GM03348 (cell line): ENCODE data around the gene CDK5R1.
"Not testable (repeated sequence)": the region's sequence is repeated elsewhere in the genome, so short reads cannot be mapped to it uniquely, and the experiment has no call there.

Source experiments
- DNase-seq: peaks from one replicate; pipeline ENCODE4 v3.0.0; 2012; ENCODE audit warnings: low spot score

CDK5R1 gene

DNA sequence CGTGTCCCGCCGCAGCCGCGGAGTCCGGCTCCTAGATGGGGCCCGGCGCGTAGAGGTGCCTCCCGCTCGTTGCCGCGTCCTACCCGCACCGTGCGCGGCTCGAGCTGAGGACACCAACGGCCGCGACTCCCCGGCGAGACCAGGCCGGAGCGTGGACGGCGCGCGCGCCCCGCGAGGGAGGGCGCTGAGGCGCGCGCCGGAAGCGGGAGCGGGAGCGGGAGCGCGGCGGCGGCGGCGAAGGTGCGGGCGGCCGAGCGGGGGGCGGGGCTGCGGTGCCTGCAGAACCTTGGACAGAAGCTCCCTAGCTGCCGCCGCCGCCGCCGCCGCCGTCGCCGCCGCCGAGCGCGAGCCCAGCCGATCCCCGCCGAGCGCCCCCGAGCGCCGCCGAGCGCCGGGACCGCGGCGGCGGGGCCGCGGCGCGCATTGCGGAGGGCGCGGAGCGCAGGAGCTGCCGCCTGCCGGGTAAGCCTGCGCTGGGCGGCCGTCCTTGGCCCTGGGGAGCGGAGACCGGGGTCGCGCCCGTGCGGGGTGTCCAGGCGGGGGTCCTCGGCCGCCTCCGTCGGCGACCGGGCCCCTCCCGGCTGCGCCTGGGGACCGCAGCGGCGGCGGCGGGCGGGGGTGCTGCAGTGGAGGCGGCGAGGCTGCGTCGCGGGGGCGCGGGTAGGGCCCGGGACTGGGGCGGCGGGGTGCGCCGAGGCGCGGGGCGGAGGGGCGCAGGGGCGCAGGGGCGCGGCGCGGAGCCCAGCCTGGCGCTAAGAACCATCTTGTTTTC lies at the start of gene CDK5R1:
CDK5R1 (plus strand) TSS at position 293 of the 772 bp plus-strand sequence. CDS start 628 bp downstream, outside the sequence.
- DNase-seq: peak; percentile 93

DNA sequence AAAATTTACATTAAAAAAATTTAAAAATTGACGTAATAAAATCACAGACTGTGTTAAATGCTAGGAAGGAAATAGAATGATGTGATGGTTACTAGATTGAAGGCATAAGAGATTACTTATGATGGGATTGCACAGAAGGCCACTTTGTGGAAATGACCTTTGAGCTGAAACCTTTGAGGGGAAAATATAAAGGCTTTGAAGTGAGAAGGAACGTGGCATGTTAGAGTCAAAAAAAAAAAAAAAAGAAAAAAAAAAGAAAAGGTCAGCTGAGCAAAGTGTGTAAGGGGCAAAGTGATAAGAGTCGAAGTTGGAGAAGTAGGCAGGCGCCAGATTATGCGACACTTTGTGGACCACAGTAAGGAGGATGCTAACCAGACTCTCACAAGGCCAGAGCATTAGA lies 46.1 kb upstream of the CDK5R1 start:
- DNase-seq: no peak

DNA sequence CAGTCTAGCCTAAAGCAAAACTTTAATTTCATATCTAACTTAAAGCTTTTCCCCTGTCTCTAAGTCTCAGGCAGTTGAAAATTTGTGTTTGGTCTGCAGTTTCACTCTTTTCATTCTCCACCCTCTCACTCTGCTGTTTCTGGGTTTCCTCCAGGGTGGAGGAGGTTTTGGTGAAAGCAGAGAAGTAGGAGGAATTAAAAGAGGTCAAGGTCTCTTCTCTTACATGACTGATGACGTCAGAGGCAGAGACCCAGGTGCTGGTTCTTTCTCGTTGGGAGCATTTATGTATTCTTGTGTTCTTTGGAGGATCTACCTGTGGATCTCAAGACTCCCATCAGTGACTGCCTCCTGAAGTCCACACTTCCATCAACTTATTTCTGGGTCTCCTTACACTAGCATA lies 44.9 kb upstream of the CDK5R1 start:
- DNase-seq: no peak

DNA sequence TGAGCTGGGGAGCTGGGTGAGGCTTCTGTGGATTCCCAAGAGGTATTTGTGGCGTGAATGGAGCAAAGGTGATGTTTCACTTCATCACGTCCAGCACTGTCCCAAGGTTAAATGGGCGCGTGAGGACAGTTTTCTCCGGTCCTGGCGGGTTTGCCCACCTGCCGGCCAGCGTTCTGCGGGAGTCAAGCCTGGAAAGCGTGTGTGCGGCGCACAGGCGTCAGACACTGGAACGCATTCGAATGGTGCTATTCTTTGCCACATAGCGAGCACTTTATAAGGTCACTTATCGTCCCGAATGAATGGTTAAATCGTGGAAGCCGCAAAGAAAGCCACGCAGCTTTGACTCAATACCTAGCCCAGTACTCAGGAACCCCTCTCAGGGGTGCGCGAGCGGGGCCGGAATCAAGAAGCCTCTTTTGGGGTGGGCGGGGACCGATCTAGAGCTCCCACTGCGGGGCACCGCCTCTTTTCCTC lies 42.9 kb upstream of the CDK5R1 start:
- DNase-seq: no peak

DNA sequence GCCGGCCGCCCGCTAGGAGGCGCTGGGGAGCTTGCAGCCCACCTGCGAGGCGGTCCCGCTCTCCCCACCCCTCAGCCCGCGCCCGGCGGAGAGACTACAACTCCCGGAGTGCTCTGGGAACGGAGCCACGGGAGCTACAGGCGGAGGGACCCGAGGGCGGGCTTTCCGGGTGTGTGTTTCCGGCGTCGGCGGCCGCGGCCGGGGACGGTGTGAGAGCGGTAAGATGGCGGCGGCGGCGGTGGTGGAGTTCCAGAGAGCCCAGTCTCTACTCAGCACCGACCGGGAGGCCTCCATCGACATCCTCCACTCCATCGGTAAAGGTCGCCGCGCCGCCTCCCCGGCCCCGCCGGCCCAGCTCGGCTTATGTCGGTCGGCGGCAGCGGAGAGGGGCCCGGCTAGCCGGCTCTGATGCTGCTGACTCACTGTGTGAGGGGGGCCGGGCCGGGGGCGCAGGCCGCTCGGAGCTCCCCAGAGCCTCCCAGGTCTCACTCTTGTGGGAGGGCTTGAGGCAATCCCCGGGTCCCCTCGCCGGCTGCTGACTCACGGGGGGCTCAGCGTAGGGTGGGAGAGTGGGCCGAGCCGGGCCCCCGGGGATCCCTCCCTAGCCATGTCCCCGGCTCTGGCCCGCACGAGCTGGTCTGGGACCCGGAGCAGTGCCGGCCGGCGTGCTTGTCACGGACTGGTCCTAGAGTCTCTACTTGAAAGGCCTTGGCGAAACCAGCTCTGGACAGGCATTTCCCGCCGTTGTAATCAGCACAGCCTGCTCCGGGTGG lies 42.3 kb upstream of the CDK5R1 start, which contains the start of gene PSMD11:
PSMD11 (plus strand) TSS at position 210 of the 773 bp plus-strand sequence; CDS start at position 224, 14 bp downstream.
- peak; percentile 99 for DNase-seq

DNA sequence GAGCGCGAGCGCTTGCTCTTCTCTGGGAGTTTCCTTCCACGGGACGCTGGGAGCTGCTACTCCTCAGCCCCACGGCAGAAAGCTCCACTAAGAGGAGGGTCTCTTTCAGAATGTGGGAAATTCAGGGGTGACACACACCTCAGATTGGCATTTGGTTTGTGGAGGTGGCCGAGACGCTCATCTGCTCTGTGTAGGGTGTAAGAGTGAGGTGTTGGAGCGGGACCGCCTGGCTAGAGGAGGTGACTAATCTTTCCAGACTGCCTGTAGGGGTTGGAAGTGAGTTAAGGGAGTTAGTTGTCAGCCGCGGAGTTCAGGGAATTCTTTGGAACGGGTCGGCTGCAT lies 41.7 kb upstream of the CDK5R1 start:
- peak; percentile 69 for DNase-seq

DNA sequence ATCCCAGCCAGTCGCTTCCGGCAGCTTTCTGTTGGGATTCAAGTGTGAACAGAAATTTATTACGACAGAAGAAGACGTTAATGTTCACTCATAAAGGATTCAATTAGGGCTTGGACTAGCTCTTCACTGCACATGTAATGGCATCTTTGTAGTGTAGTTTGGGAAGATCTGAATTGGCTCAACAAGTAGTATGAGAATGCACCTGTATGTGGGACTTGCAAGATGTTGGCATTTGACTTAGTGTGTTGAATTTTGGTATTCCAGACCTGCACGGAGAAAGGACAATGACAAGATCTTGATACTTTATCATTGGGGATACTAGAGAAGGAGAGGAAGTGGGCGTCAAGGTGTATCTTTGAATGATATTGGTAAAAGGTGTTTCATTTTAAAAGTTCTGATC lies 41.3 kb upstream of the CDK5R1 start:
- no peak for DNase-seq

DNA sequence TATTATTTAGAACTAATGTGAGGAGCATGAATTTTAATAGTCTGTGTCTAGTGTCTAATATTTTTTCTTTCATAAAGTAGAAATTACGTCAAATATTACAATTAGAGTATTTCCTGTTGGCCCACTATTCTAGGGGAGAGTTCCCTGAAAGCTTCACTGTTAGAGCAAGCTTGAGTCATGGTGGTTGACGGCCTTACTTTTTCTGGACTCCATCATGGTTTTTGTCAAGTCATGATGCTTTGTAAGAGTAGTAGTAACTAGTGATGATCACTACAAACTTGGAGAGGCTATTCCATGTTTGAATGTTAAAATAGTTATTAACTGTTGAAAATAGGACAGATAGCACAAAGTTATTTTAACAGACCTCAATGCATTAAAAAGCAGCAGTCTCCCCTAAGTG lies 40.8 kb upstream of the CDK5R1 start:
- no peak for DNase-seq

DNA sequence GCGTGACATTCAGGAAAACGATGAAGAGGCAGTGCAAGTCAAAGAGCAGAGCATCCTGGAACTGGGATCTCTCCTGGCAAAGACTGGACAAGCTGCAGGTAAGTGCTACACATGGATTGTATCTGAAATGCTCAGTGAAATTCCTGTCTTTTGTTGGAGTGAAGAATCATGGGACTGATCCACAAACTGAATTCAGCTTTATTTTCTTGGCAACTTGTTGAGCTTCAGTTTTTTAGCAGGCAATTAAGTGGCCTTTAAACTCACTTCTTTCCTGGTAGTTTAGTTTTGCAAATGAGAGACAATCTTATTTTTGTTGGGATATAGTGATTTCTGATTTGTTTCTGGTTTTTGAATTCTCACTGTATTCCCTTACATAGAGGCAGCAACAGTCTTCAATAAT lies 39.8 kb upstream of the CDK5R1 start:
- DNase-seq: no peak

DNA sequence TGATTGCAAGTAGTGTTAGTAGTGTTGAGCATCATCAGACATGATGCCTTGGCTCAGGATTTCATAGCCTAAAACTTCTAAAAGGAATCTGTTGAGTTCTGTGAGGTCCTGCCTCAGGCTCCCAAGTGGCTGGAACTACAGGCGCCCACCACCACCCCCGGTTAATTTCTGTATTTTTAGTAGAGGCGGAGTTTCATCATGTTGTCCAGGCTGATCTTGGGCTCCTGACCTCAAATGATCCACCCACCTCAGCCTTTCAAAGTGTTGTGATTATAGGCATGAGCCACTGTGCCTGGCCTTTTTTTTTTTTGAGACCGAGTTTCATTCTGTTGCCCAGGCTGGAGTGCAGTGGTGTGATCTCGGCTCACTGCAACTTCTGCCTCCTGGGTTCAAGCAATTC lies 36.8 kb upstream of the CDK5R1 start:
- no peak for DNase-seq

DNA sequence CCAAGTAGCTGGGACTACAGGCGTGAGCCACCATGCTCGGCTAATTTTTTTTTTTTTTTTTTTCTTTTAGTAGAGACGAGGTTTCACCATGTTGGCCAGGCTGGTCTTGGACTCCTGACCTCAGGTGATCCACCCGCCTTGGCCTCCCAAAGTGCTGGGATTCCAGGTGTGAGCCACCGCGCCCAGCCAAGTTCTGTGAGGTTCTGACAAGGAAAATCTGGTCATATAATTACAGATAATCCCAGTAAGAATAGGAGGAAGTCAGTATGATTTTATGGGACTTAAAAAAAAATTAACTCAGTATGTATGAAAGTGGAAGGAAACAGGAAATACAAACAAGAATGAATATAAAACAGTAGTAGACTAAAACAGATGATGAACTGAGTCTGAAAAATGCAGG lies 36.4 kb upstream of the CDK5R1 start:
- not testable (repeated sequence) for DNase-seq

DNA sequence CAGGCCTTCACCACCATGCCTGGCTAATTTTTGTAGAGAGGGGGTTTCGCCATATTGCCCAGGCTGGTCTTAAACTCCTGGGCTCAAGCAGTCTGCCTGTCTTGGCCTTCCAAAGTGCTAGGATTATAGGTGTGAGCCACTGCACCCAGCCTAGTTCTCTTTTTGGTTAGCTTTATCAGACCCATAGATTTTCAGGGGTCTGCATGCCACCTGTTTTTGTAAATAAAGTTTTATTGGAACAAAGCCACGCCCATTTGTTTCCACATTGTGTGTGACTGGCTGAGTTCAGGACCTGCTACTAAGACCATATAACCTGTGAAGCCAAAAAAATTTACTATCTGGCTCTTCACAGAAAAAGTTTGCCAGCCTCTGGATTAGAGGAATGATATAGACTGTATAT lies 34.9 kb upstream of the CDK5R1 start:
- no peak for DNase-seq

DNA sequence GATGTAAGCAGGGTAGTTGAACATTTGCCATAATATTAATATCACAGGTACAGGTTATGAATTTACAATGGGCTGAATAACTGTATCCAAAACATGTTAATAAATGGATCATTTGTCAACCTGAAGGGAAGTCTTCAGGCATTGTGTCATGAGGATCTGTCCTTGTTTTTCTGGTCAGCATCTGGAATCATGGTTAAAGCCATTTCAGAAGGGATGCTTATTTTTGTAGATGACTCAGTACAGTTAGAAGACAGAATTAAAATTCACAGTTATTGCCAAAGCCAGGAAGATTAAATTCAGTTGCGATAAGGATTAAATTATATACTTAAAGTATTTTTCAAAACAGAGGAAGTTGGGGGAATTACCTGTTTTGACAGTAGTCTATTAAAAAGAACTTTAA lies 34.5 kb upstream of the CDK5R1 start:
- DNase-seq: no peak

DNA sequence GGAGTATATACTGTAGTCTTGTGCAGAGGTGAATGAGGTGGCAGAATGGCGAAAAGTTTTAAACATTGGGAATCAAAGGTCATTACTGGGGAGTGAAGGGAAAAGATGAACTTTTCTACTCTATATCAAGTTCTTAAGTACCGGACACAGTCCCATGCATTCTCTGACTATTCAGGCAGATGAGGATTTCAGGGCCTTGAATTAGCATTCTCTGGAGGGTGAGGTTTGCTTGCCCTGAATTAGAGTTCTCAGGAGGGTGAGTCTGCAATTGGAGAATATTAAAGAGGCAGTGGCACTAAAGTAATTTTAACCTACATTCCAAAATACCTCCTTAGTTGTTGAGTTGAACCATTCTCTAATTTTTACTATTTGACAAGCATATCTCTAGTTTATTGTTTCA lies 33.4 kb upstream of the CDK5R1 start:
- DNase-seq: no peak

DNA sequence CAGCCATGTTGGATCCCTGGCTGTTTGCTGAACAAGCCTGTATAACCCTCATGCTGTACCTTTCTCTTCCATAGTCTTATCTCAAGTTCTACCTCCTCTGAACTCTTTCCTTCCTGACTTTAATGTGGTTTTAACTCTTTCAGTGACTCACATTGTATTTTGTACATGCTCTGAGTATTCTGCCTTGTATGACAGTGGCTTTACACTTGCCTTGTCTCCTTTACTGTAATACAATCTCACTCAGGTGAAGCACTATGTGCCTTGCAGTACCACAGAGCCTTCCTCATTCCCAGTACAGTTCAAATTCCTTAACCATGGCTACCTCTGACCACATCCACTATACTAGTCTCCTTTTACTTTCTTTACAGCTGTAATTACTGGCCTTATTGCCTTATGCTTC lies 28.4 kb upstream of the CDK5R1 start:
- no peak for DNase-seq

DNA sequence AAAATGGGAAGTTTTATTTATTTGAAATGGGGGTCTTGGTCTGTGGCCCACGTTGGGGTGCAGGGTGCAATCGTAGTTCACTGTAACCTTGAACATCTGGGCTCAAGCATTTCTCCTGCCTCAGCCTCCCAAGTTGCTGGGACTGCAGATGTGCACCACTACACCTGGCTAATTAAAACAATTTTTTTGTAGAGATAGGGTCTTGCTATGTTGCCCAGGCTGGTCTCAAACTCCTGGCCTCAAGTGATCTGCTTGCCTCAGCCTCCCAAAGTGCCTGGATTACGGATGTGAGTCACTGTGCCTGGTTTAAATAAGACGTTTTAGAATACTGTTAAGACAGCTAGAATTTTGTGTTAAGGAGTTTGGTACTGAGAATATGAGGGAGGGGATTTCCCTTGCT lies 26.7 kb upstream of the CDK5R1 start:
- DNase-seq: no peak

DNA sequence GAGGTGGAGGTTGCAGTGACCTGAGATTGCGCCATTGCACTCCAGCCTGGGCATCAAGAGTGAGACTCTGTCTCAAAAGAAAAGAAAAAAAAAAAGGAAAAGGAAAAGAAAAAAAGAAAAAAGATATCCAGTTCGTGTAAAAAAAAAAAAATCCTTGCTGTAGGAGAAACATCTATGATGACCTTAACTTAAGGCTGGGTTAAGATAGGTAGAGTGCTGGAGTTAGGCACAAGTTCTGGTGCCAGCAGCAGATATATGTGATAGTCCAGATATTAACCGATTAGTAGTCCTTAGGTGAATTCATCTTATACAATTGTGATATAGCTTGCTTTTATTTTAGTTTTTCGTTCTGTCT lies 25.3 kb upstream of the CDK5R1 start:
- no peak for DNase-seq

DNA sequence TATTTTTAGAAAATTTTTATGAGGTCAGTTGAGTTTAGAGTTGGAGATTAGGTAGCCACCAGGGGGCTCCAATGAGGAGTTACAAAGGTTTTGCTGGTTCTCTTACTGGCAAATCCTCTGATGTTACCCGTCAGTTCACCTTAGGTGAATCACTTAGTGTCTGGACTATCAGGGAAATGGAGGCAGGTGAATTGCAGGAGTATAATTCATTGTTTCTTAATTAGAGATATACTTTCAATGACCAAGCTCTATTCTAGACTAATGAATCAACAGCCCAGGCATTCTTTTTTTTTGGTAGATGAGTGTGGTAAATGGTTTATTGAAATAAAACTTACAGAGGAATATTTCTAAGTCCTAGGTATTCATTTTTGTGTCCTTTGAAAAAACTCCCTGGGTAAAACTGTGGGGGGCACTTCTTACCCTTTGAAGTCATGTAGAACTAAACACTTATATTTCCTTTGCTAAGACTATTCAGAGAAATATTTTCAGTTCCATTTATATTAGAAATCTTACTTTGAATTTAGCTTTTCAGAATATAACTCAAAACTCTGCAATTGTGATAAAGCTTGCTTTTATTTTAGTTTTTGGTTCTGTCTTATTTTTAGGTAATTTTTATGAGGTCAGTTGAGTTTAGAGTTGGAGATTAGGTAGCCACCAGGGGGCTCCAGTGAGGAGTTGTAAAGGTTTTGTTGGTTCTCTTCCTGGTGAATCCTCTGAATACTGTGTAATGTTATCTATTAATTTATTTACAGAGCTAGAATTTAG lies 24.8 kb upstream of the CDK5R1 start:
- peak; percentile 51 for DNase-seq

DNA sequence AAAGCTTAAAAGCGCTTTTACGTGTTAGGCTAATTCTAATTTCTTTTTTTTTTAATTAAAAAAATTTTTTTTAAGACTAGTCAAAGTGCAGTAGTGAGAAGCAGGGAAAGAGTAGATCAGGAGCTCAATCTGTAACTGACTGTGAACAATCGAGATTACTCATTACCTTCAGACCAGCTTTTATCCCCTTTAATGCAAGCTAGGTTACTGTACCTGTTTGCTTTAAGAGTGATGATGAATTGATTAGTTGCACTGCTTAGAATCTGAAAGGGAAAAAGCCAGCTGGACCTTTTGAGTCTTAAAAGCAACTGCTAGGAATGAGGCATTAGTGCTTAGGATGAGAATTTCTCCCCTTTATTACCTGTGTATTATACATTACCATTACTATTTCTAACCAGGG lies 23.5 kb upstream of the CDK5R1 start:
- DNase-seq: no peak

DNA sequence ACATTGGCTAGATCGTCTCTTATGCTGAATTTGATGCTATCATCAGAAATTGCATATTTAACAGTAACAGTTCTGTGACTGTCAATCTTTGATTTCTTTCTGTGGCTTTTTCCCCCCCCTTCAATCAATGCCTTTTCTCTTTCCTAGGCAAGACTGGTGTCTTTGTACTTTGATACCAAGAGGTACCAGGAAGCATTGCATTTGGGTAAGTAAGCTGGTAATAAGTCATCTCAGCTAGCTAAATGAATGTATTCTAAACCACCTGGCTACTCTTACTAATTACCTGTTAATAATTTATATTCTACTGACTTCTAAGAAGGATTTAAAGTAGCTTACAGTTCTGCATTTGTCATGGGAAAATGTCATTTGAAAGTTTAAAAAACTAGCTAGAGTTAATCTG lies 22.4 kb upstream of the CDK5R1 start:
- no peak for DNase-seq

DNA sequence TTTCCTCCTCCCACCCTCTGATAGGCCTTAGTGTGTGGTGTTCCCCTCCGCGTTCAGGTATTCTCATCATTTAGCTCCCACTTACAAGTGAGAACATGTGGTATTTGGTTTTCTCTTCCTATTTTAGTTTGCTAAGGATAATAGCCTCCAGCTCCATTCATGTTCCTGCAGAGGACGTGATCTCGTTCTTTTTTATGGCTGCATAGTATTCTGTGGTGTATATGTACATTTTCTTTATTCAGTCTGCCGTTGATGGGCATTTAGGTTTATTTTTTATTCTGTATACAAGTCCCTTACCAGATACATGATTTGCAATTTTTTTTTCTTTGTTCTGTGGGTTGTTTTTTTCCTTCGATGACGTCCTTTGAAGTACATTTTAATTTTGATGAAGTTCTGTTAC lies 18.8 kb upstream of the CDK5R1 start:
- DNase-seq: no peak

DNA sequence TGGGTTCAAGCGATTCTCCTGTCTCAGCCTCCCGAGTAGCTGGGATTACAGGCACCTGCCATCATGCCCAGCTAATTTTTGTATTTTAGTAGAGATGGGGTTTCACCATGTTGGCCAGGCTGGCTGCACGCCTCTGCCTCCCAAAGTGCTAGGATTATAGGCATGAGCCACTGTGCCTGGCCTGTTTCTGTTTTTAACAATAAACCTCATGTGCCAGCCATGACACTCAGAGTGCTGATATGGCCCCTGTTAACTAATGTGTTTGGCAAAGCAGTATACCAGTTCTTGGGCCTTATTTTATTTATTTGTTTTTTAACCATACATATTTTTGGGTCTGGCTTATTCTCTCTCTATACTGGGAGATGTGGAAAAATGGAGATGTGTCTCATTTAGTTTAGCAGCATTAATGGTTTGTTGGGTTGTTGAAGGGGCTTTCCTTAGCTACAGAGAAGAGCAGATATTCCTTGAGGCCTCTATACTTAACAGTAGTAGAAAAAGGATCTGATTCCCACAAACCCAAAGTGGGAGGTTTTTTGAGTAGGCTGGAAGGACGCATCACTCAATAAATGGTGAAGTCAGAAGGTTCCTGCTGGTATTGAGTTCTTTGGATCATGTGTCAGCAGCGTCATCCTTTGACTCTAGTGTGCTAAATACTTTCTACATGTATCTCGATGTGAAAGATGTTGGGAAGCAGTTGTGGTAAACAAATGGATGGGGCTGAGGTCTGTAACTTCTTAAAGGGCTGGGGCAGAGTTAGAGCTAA lies 16.2 kb upstream of the CDK5R1 start:
- DNase-seq: no peak
